HG03108 (cell line): ENCODE data around the gene BBX.

ENCODE experiments used
- ATAC-seq: cut with Tn5 transposase; IDR thresholded peaks from one replicate; pipeline ENCODE4 v1.9.1; 2021; ENCODE audit warnings: moderate library complexity; ENCODE audit not compliant: unreplicated experiment

Gene BBX

GRCh38 chr3:107598926-107599771 lies 76.4 kb downstream of the BBX start:
- ATAC-seq, result peak; percentile 94

- no peak for ATAC-seq
Measured at GRCh38 chr3:107599772-107600145, 77.0 kb downstream of the BBX start.

GRCh38 chr3:107600780-107601179 lies 78.0 kb downstream of the BBX start:
- ATAC-seq, result no peak

- ATAC-seq, result no peak
Measured at GRCh38 chr3:107604057-107604822, 81.5 kb downstream of the BBX start.

- ATAC-seq, result no peak
Measured at GRCh38 chr3:107611775-107612469, 89.2 kb downstream of the BBX start.

GRCh38 chr3:107612664-107613084 lies 89.9 kb downstream of the BBX start:
- ATAC-seq, result no peak

GRCh38 chr3:107619549-107619948 lies 96.8 kb downstream of the BBX start:
- no peak for ATAC-seq

GRCh38 chr3:107620534-107620933 lies 97.8 kb downstream of the BBX start:
- no peak for ATAC-seq

- ATAC-seq, result no peak
Measured at GRCh38 chr3:107621465-107621864, 98.7 kb downstream of the BBX start.

- ATAC-seq, result no peak
Measured at GRCh38 chr3:107627962-107628542, 105.3 kb downstream of the BBX start.

GRCh38 chr3:107629566-107629965 lies 106.8 kb downstream of the BBX start:
- ATAC-seq, result no peak

- no peak for ATAC-seq
Measured at GRCh38 chr3:107630779-107631178, 108.0 kb downstream of the BBX start.

GRCh38 chr3:107632576-107632975 lies 109.8 kb downstream of the BBX start:
- ATAC-seq, result no peak

- peak; percentile 94 for ATAC-seq
Measured at GRCh38 chr3:107633327-107634098, 110.8 kb downstream of the BBX start.

GRCh38 chr3:107634099-107634489 lies 111.3 kb downstream of the BBX start:
- no peak for ATAC-seq

GRCh38 chr3:107637416-107638183 lies 114.8 kb downstream of the BBX start:
- no peak for ATAC-seq

- ATAC-seq, result no peak
Measured at GRCh38 chr3:107641572-107642307, 119.0 kb downstream of the BBX start.

- peak; percentile 51 for ATAC-seq
Measured at GRCh38 chr3:107643038-107643883, 120.5 kb downstream of the BBX start.
